Stimulated activated naive CD4-positive, alpha-beta T cell (primary cell): ENCODE results near the gene ZNF385B.
"Not testable (repeated sequence)": the region's sequence is repeated elsewhere in the genome, so short reads cannot be mapped to it uniquely, and the experiment has no call there.

Source experiments
- DNase-seq, 6 experiments: peaks; one replicate each; lab custom pipeline; 2025; lab: John Stamatoyannopoulos, UW

Gene ZNF385B

DNA sequence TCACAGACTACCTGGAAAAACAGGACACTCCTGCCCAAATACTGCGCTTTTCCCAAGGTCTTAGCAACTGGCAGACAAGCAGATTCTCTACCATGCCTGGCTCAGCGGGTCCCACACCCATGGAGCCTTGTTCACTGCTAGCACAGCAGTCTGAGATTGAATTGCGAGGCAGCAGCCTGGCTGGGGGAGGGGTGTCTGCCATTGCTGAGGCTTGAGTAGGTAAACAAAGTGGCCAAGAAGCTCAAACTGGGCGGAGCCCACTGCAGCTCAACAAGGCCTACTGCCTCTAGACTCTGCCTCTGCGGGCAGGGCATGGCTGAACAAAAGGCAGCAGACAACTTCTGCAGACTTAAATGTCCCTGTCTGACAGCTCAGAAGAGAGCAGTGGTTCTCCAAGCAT, 231.6 kb downstream of the ZNF385B start:
- not testable (repeated sequence) for DNase-seq

DNA sequence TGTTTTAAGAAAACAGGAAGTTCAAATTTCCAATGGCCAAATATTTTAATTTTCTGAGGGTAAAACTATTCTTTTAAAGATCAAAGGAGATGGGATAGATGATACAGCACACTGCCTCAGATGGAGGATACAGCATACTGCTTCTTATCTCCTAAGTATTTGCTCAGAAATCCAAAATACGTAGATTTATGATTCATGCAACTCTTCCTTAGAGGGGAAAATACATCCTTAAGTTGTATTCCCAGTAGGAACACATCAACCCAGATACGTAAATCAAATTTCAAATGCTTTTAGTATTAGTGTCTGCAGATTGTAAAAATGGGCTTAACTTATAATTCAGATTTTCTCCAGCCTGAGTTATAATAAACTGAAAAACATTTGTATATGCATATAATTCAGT, 235.2 kb downstream of the ZNF385B start:
- no peak for DNase-seq

DNA sequence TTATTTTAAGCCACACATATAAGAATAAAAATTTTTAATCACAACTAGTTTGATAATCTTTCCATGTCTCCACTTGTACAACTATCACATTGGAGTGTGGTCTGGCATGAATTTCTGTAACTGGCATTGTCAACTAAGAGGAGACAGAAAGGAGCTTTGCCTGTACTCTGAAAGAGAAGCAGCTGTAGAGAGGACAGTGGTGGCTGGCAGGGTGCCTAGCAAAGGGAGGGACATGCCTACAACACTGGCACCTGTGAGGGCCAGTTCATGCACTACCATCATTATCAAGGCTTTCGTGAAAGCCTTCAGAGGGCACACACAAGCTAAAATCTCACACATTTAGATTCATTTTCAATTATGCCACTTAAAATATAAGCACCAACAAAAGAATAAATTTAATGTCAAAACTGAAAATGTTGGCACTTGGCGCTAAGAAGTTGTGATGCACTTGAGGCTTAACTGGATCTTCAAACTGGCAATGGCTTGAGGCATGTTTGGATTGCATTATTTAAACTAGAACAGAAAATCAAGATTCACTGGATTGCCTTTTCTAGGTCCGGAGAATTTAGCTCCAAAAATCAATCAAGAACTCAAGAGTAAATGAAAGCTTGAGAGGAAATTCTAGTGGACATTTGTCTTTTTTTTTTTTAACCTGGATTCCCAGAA, 238.6 kb downstream of the ZNF385B start:
- no peak for DNase-seq

DNA sequence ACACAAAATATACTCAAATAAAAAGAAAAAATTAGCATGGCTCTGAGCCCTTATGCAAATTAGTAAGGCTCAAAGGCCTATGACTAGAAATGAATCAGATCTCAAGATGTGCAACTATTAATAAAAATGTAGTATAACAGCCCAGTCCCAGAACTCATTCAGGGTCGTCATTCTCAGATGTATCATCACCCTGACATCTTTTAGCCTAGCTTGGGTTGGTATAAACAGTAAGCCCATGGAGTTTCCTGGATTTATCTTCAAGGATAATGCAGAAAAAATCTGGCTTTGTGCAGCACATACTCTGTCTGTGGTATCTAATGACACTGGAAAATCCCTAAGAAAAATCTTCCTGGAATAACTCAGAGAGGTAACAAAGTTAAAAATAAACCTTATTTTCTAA, 239.3 kb downstream of the ZNF385B start:
- DNase-seq: no peak

DNA sequence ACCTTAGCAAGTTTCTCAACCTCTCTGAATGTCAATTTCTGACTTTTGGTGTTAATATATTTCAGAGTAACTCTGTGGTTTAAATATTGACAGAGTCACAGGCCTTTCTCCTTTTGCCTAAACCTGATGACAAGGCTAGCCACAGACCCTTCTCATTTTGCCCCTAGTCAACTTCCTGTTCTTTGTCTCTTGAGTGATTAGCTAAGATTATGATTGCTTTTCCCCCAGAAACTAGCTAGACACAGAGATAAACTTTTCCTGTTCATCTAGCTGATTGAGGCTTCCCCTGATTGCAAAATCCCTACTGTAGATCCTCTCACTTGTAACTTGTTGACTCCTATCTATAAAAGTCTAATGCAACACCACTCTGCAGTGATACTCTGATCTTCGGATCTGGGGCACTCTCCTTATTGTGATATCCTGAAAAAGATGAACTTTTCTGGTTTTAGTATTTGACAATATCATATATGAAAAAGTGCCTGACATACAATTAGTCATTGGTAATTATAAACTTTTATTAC, 241.4 kb downstream of the ZNF385B start:
- no peak for DNase-seq

DNA sequence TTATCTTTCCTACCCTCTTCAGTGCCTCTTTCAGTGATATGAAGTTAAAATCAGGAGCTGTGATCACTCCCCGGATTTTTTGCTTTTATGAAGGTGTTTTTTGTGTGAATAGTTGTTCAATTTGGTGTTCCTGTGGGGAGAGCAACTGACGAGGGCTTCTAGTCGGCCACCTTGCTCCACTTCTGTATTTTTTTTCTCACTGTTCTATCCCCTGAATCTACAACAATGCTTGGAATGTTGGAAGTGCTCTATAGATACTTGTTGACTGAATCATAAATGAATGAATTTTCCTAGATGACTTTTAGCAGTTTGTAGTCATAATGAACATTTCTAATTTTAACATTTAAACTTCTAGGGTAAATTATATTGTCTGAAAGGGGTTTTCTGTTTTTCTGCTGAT, 247.3 kb downstream of the ZNF385B start:
- no peak for DNase-seq

DNA sequence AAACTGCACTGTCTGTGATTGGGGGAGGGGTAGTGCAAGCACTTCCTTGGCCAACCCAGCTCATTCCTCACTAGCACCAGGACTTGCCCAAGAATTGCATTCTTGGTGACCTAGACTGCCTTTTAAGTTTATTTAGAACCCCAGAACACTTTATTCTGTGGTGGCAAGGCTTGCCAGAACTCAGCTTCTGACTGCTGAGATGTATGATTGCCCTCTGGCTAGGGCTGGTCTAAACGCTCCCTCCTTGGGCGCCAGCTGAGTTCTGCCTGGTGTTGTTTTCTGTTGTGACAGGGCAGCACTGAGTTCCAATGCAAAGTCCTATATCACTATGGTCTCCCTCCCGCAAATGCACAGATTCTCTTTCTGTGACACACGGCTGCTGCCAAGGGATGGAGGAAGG, 247.7 kb downstream of the ZNF385B start:
- DNase-seq: no peak

DNA sequence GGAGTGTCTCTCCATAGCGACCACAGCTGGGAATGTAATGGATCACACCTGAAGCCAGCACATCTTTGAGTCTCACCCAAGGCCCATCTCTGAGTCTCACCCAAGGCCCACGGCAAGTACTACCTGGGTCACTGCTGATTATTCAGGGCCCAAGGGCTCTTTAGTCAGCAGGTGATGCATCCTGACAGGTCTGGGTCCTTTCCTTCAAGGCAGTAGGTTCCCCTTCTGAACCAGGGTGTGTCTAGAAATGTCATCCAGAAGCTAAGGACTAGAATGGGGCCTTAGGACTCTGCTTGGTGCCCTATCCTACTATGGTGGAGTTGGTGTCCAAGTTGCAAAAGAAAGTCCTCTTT, 248.1 kb downstream of the ZNF385B start:
- no peak for DNase-seq

DNA sequence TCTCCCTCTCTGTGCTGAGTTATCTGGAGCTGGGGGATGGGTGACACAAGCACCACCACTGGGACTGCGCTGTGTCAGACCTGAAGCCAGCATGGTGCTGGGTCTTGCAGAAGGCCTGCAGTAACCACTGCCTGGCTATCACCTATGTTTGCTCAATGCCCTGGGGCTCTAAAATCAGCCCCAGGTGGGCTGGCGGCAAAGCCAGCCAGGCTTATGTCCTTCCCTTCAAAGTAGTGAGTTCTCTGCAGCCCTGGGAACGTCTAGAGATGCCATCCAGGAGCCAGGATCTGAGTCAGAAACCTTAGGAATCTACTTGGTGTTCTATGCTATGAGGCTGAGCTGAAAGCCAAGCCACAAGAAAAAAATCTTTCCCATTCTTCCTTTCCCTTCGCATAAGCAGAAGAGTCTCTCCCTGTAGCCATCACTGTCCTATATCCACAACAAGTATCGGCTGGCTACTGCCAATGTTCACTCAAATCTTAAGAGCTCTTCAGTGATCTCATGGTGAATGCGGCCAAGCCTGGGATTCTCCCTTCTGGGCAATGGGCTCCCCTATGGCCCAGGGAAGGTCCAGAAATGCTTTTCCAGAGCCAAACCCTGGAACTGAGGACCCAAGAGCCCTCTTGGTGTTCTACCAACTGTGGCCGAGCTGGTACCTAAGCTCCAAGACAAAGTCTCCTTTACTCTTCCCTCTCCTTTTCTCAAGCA, 248.7 kb downstream of the ZNF385B start:
- no peak for DNase-seq

DNA sequence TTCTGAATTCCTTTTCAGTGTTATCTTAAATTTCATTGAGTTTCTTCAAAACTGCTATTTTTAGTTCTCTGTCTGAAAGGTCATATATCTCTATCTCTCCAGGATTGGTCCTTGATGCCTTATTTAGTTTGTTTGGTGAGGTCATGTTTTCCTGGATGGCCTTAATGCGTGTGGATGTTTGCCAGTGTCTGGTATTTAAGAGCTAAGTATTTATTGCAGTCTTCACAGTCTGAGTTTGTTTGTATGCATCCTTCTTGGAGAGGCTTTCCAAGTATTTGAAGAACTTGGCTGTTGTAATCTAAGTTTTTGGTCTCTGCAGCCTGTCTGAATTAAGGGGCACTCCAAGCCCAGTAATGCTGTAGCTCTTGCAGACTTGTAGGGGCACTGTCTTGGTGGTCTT, 249.3 kb downstream of the ZNF385B start:
- no peak for DNase-seq

DNA sequence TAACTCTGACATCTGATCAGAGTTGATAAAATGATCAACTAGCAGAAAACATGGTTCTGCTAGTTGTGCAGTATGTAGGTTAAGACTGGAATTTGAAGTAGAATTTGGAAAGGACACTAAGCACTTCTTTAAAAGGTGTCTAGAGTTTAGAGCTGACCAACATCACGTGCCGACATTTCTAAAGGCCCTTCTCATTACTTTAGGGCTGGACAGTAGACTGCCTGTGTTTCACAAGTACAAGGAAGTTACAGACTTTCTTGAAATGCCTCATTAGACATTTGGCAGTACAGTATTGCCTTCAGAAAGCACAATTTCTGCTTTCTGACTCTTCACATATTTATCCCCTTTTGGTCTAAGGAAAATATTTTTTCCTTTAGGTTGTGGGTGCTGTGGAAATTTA, 255.3 kb downstream of the ZNF385B start:
- no peak for DNase-seq

DNA sequence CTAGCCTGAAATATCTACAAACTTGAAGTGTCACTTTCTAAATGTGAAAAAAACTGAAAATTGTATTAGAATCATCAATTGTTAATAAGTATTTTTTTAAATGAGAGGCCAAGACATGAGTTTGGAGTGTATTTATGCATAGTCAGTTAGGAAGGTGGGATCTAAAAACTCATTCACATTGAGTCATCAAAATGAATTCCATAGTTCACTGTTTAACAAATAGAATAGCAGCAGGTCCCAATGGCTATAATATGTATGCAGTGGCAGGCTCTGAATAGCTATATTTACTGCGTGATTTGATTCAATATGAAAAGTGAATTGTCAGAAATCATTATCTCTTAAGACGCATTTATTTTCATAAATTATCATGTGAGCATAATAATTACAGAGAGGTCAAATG, 256.1 kb downstream of the ZNF385B start:
- DNase-seq: no peak

DNA sequence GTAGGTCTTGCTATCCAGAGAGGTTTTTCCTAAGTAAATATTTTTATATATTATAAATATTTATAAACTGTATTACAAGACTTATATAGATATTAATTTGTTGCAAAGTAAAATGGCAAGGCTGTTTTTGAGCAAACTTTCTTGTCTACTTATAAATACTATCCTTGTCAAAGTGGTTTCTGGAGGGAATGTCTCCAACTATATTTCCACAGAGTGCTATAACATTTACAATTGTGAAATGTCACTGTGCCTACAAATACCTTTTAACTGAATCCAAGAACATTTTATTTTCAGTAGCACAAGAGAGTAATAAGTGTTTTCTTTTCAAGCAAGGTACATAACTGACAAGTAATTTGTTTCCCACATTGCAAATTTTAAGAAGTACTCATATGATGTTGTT, 256.8 kb downstream of the ZNF385B start:
- no peak for DNase-seq

DNA sequence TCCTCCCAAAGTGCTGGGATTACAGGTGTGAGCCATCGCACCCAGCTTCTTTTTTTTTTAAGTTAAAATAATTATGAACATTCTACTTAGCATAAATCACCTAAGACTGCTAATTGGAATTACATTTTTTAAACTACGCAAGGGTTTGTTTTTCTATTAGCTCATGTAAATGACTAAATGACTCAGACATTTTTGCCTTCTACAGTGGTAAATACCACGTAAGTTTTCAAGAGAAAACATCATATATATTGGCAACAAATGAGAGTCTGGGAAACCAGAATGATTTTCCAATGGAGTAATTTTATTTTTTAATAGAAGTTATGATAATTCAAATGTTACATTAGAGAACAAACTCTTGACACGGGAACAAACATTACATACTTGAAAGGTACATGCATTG, 259.0 kb downstream of the ZNF385B start:
- no peak for DNase-seq

DNA sequence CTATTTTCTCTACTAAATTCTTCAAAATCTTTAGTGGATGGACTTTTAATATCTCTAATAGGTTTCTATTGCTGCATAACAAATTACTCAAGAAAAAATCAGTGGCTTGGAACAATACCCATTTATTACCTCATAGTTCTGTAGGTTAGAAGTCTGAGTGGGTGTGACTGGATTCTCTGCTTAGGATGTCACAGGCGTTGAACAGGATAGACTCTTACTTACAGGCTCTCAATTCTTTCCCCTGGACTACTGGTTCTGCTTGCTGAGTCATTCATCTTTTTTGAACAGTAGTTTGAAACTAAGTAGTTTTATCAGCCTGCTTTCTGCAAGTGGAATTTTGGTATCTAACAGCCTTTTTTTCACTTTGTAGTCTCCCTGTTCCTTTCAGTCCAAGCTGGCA, 265.4 kb downstream of the ZNF385B start:
- no peak for DNase-seq

DNA sequence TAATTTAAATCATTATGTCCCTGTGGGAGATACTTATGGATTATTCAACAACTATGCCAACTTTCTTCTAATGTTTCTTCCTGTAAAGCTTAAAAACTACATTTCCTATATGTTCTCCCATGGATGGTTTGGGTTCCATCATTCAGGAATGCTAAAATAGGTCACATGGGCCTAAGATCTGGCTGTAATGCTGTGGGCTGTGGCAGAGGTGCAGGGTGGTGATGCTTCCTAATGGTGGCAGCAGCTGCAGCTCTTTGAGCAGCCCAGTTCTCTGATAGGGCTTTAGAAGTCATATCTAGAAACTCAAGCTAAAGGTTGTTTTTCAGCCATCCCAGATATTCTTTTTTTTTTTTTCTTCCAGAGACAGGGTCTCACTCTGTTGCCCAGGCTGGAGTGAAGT, 266.1 kb downstream of the ZNF385B start:
- DNase-seq: no peak

DNA sequence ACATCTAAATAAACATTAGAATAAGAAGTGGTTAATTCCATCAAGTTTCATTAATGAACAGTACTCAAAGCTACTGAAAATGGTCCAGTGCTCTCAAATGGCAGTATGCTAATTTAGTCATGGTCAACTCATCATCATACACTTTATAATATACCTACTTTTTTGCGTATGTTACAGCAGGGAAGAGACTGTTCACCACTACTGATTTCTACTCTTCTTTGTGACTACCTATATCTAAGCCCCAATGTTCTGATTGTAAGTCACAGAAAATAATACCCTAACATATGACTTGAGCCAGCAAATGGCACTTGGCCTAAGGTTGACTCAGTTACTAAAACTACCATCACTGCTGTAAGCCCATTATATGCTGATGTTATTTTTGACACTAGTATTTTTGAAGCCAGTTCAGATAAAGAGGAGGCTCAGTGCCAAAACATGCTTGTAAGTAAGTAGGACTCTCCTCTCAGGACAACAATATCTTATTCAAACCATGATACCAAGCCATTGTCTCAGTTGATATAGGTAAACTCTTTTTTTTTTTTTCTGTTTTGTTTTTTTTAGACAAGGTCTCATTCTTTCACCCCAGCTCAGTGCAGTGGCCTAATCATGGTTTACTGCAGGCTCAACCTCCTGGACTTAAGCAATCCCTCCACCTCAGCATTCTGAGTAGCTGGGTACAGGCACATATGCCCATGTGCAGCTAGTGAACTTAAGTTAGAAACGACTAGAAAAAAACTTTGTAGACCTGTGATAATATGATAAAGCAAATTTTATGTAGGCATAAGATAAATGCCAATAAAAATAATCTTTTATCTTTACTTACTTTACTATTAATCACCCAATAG, 266.9 kb downstream of the ZNF385B start:
- DNase-seq: no peak

DNA sequence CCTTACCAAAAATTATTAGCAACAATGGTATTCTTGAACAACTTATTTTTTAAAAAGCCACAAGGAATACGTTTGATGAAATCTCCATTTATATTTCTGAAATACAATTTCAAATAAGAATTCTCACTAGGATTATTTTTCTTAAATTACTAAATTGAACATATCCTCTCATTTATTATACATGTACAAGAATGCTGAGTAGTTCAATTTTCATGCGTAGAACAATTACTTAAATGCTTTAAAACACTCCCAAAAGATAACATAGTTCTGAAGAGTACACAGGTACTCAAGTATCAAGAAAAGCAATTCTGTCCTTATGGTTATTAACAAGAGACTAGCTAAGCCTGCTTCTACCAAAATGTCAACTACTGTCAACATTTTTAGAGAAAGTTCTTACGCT, 268.1 kb downstream of the ZNF385B start:
- no peak for DNase-seq

DNA sequence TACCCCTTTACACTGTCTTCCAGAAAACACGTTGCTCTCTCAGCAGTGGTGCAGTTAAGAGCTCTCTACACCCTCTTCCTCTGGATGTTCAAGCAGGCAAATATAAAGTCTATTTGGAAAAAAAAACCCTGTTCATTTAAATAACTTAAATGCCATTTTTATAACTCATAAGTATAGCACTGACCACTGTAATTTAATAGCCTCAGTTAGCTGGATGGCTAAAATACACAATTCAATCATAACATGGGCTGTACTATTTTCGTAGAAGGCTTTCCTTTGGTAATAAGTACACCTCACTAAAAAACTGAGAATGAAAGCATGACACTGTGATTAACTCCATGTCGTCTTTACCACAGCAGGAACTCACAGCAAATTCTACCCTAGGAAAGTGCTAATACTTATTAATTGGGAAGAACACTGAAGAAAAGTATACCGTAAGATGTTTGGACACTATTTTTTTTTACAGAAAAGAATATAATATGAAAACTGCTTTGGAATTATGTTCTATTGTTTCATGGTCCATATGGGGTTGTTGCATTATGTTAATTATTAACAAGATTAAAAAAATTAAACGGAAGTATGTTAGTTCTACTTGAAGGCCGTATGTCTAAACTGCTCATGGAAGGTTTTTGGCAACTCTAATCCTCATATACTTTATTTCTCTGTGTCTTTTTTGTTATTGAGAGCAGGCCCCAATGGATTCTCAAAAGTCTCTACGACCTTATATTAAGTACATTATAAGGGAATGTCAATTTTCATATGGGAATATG, 269.1 kb downstream of the ZNF385B start:
- no peak for DNase-seq

DNA sequence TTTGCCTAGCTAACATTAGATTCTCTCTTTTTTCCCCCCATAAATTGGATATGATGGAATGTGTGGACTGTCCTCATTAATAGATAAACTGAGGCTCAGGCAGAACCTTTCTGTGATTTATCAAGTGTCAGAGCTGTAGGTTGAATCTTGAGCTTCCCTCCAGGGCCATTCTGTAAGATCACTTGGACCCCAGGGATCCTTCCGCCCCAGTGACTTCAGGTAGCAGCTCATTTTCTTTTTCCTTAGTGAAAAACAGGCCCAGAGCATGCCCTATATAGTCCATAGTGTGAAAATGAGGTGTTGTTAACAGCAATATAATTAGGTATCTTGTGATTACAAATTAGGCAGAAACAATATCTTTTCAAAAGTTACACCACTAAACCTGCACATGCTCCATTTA, 269.7 kb downstream of the ZNF385B start:
- no peak for DNase-seq

DNA sequence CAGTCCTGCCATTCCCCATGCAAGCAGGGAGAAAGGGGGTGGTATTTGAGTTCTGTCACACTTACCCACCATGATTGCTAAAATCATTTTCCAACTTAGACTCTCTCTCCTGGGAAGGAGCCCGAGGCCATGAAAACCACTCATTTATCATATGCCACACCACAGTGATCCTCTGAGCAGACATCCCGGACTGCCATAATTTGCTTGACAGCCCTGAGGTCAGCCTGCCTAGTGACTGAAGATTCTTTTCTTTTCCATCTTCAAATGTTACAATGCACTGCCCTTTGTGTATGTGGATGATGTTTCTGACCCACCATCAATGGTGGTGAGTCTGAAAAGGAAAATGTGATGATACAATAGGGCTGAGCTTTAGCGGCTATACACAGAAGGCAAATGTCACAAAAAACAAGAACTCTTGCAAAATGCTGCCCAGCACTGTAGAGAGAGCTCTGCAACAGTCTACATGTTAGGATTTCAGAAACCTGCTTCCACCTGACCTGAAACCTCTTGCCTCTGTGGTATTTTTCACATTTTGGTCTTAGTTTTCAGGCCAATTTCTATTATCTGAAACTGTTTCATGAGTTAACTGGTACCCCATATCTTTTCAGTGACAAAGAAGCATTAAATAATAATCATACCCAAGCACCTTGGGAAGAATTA, 272.8 kb downstream of the ZNF385B start:
- DNase-seq: no peak

DNA sequence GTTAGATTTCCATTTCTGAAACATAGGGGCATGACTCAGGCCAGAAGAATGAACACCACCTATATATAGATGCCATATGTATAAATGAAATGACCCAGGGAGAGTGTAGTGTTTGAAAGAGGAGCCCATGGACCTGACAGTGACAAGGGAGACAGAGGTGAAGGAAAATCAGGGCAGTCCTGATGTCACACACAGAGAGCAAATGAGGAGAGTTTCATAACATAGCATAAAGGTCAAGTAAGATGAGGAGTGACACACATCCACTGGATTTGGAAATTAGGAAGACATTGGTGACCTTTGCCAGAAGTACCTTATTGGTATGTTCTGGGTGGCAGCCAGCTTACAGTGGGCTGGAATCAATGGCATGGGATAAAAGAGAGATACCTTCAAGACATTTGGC, 276.7 kb downstream of the ZNF385B start:
- DNase-seq: no peak
